Pulmonary artery endothelial cell (primary cell): ENCODE measurements around the gene CCNA2. TPM values are rescaled to one million over a fixed set of nuclear protein-coding genes. Genes with fewer than 3 reads are reported as not detected.

Source experiments
- DNase-seq: peaks from one replicate; pipeline ENCODE4 v3.0.0-alpha.2; 2011; ENCODE audit warnings: low read depth, low spot score
- total RNA-seq: library from RNA; depleted of rRNA; stranded (reverse); fragments of >200 nt; gene quantifications from 2 replicates; pipeline ENCODE4 v1.2.3, GENCODE V29; 2014

Gene CCNA2
- total RNA-seq, 1 donor from 2014 or later, result 56.1 TPM

DNA sequence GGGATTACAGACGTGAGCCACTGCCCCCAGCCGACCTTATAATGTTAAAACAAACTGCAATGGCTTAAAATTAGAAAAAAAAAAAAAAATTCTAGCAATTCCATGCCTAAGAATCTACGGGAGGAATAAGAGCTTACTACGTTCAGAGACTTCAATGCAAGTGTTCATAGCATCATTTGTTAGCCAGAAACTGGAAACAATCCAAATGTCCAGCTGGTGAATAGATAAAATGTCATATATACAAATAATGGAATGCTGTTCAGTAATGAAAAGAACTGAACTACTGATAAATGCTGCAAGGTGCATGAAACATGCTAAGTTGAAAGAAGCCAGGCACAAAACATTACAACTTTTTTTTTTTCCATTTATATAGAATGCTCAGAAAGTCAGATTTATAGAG, 17.3 kb downstream of the CCNA2 start:
- no peak for DNase-seq

DNA sequence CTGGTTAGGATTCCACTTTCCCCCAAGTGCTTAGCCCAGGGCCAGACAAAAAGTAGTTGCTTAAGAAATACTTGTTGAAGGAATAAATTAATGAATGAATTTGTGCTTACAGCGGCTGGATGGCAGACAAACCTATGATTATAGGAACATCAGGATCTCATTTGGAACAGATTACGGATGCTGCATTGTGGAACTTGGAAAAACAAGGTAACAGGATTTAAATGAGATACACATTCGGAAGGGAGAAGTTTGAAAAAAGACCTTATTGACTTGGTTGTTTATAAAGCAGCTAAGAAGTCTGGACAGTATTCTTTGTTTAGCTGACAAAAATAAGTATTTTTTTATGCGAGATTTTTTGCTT, 22.0 kb downstream of the CCNA2 start:
- DNase-seq, result no peak

DNA sequence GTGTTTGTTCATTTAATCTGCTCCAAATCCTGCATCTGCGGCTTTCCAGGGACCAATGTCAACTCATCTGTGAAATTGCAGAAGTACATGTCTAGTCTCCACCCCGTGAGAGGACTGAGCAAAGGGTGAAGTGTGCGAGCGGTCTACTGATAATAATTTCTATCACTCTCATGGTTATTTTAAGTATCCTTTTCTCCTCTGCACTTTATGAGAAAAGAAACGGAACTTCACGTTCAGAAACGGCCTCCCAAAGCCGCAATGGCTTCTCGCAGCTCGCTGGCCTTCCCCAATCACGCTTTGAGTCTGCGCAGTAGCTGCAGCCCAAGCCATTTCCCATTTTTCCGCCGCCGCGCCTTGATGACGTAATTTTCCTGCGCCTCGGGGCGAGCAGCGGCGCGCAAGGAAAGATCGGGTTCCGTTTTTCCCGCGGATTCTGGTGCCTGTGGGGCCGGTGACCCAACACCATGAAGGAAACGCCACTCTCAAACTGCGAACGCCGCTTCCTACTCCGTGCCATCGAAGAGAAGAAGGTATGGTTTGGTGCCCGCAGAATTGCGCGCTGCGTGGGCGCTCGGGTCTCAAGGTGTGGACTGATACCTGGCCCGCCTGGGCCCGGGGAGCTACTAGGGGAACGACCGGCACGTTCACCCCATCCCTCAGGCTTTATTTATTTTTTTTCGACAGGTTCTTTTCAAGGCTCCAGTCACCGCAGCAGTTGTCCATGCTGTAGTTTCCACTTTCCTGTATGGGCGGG, 22.5 kb downstream of the CCNA2 start, which contains the start of gene EXOSC9:
TSS of gene EXOSC9 (plus strand) at position 363 of the 754 bp plus-strand sequence. CDS start at position 465, 102 bp downstream.
- peak; percentile 77 for DNase-seq

DNA sequence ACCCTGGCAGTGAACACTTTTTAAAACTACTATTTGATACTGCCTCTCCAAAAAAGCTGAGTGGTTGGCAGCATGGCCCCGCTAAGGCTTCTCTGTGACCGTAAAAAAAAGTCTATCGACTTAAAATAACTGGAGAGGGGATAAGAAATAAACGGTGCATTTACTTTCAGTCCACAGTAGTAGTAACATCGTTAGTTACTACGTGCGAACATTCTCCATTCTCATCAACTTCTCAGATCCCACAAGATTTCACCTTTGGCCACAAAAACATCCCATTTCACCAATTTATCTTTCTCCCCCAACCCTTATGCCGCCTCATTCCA, 23.1 kb downstream of the CCNA2 start:
- no peak for DNase-seq

DNA sequence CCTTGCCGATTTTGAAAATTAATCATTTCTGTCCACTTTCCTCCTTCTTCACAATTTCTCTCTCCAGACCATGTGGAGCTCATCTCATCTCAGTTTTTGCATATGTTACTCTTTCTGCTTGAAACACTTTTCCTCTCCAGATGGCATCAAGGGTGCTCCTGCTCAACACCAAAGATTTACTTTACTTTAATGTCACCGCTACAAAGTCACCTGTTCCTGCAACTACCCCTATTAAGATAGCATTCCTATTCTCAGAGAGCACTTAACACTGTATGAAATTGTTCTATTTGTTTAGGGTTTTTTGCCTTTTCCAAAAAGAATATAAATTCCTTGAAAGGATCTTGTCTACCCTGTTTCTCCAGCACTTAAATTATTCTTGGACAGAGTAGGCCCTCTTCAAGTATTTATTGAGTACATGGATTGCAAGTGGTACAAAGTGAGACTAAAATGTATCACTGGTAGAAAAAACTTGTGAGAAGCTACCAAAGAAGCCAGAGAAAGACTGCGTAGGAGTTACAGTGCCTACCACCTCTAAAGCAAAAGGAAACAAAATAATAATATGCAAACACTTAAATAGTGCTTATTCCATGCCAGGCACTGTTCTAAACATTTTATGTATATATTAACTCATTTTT, 23.7 kb downstream of the CCNA2 start:
- DNase-seq, result no peak

DNA sequence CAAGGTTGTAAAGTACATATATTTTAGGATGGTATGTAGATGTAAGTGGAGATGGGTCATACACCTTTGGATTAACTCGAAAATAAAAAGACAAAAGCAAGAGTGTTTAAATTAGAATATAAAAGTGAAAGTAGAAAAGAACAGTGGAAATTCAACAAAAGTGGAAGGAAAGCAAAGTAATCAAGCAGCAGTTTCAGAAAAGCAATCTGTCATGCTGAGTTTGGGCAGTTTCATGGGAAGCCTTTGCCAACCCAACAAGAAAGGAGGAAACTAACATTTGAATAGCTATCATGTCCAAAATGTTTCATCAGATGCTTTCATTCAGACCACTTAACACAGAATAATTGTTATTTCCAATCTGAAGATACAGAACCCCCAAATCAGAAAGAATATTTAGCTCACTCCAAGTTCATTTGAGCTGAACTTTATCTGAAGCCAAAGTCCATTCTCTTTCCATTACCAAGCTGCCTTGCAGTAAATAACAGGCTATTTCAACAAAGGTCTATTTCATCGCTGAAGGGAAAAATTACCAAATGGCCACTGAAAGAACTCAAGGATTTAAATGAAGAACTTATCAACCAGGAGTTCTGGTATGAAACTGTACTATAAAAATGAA, 24.4 kb downstream of the CCNA2 start:
- DNase-seq, result no peak

DNA sequence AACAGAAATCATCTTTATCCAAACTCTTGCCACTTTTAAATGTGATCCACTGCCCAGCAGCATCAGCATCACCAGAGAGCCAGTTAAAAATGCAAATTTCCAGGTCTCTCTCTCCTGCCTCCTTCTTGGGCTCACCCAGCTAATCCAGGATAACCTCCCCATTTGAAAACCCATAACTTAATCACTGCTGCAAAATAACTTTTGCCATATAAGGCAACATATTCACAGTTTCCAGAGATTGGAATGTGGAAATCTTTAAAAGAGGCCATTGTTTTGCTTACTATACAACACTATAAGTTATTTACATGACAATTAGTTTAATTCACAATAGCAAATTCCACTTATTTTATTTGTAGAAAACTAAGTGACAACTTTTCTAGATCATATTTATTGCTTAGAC, 27.4 kb downstream of the CCNA2 start:
- DNase-seq, result no peak

DNA sequence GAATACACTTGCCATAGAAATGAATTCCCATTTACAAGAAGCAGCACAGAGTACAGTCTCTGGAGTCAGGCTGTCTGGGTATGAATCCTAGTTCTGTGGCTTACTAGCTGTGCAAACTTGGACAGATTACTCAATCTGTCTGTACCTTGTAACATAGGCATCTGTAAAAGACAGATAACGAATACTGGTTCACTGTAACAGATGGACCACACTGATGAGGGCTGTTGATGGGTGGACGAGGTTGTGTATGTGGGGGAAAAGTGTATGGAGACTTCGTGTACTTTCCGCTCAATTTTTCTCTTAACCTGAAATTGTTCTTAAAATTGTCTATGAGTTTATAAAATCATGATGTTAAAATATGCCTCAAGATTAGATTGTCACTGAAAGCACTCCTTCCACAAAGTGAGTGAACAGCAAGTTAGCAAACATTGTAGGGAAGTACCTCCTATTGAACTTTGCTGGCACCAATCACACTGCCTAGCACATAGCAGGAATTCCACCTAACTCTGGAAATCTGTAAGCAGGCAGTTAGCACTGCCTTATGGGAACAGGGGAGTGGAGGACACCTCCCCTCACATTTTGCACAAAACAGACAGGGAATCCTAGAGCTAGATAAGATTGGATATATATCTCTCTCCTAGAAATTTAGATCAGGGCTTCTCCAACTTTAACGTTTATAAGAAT, 29.0 kb downstream of the CCNA2 start:
- DNase-seq, result no peak

DNA sequence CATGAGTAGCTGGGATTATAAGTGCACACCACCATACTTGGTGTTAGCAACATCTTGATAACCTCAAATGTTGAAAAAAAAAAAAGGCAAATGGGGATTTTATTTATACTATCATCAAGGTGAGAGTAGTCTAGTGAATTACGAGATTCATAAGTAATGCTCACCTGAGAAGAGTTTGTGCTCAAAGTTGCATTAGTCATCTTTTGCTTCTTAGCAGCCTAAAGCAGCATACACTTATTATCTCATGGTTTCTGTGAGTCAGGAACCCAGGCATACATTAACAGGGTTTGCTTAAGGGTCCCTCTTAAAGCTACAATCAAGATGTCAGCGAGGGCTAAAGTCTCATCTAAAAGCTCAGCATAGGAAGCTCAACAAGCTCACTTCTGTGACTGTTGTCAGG, 30.7 kb downstream of the CCNA2 start:
- DNase-seq, result no peak

DNA sequence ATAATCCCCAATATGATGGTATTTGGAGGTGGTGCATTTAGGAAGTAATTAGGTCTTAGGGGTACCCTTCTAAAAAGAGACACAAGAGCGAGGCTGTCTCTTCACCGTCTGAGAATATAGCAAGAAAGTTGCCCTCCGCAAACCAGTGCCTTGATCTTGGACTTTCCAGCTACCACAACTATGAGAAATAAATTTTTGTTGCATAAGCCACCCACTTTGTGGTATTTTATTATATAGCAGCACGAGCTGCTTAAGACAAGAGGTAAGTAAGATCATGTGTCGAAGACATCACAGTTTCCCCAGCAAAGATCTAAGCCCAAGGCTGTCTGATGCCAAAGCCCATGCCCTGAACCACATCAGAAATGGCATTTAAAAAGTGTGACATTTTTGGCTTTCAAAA, 32.2 kb downstream of the CCNA2 start:
- no peak for DNase-seq

DNA sequence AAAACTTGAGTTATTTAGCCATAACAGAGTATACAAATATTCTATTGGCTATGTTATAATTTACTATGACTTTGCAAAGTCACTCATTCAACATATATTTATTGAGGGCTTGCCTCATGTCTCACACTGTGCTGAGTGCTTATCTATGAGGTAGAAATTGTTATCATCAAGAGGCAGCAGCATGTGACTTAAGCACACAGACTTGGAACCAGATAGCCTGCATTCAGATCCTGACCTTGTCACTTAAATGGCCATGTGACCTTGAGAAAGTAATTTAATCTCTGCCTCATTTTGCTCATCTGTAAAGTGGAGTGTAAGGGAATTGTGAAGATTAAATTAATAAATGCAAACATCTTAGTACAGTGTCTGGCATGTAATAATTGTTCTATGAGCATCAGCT, 32.7 kb downstream of the CCNA2 start:
- DNase-seq, result no peak

DNA sequence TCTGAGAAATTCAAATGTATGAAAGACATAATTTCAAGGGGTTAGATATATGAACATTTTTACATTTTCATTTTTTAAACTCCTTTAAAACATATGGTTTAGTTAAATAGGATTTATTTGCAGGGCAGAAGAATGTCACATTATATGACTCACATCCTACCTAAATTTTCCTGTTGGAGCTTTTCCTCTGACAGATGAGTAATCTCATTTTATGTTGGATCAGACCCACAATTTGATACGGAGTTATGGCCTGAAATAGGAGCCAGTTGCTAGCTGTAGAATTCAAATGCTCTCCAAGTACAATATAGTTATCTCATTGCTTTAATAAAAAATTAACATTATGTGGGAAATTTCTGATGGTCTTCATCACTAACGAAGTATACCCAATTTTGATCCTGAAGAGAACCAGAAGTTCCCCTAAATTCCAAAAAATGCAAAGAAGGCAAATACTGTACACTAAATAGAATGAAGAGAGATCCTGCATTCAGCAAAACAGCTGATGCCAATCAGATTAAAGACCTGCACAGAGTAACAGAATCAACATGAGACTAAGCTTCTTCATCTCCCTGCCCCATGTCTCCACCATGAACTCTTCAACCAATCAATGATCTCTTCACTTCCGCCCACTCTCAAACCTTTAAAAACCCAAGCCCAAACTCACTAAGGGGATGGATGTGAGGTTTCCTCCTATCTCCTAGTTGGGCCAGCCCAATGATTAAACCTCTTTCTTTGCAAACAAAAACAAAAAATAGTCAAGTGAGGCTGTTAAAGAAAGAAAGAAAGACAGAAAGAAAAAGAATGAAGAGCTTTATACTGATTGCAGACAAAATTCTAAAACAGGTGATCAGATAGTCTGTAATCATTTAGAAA, 33.5 kb downstream of the CCNA2 start:
- peak; percentile 57 for DNase-seq

DNA sequence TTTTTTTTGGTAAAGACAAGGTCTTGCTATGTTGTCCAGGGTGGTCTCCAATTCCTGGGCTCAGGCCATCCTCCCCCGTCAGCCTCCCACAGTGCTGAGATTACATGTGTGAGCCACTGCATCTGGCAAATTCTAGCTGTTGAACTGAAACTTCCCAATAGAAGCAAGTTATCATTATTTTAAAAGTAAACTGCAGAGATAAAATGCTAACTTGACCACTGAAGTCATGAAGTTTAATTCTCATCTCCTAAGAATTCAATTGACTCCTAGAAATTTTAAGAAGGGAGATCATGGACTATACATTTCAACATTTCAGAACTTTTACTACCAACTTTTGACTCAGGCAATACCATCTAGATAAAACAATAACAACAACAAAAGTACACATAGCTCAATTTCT, 34.2 kb downstream of the CCNA2 start:
- no peak for DNase-seq

DNA sequence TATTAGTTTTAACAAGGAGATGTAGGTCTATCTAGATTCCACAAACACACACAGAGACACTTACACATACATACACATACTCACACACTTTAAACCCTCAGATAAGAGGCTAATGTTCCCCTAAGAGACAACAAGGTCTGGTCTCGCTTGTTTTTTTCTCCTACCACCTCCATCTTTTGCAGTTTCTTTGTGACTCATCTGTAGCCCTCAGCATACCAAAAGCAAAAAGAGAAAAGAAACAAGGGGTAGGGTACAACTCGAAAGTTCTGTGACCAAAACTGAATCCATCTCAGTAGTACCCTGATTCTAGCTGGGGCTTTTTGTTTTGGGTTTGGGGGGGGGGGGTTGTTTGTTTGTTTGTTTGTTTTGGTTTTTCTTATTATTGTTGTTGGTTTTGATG, 34.8 kb downstream of the CCNA2 start:
- DNase-seq, result no peak

DNA sequence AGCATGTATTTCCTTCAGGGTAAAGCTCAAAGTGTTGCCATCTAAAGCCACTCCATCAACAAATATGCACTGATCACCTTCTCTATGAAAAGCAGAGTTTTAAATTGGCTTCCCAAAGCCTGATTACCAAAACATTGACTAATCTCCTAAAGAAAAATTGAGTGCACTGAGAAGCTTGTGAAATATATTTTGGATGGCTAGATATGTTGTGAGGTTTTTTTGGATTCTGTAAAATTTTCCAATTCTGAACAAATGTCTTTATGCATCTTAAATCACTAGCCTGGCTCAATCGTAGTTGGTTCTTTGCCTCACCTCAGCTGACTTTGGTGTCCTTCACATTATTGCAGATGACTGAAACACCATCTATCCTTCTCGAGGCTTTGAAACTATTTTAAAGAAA, 37.5 kb downstream of the CCNA2 start:
- no peak for DNase-seq

DNA sequence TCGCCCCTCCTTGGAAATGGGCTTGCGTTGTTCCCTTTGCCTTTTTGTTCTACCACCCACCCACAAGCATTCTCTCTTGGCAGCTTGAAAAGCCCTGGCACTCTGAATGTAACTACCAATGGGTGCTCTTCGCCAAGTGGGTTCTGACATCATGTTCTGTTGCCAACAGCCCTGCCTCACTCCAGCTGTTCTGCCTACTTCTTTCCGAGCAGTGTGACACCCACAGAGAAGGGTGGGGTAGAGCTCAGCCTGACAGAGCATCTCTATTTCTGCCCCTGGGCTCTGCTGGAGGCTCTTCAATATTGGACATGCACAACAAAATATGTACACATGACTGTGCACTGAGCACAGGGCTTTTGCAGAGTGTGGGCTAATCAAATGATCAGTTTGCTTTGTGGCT, 38.2 kb downstream of the CCNA2 start:
- DNase-seq, result no peak

DNA sequence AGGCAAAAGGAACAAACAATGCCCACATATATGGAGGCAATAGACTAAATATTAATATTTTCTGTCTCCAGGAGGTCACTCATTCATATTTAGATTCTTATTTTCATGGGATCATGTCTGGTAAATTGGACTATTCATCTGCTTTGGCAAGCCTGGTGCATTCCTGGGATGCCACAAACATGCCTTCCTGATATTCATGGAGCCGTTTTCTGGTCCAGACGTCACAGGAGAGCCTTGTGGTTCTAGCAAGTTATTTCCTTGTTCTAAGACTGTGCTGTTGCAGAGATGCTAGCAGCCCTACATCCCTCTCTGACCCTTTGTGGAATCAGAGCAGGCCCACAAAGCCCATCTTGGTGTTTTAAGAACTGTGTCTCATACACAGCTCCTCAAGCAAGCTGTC, 38.7 kb downstream of the CCNA2 start:
- DNase-seq, result peak; percentile 74

DNA sequence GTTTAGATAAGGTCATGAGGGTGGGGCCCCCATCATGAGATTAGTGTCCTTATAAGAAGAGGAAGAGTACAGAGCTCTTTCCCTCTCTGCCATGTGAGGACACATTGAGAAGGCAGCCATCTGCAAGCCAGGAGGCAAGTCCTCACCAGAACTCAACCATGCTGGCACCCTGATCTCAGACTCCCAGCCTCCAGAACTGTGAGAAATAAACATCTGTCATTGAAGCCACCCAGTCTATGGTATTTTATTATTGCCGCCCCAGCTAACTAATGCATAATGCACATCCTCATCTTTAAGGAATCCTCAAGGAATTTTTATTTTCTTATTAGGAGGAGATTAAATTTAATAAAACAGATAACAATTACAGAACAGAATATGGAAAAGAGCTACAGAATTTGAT, 39.3 kb downstream of the CCNA2 start:
- DNase-seq, result no peak

DNA sequence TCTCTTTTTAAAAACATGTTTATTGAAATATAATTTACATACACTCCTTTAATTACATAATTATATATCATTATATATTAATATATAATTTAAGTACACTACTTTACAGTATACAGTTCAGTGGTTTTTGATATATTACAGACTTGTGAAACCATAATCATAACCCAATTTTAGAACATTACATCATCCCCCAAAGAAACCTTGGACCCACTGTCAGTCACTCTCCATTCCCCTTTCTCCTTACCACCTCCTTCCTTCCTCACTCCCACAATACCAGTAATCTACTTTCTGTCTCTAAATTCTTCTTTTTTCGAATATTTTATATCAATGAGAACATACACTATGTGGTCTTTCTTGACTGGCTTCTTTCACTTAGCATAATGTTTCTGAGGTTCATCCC, 40.5 kb downstream of the CCNA2 start:
- DNase-seq, result no peak

DNA sequence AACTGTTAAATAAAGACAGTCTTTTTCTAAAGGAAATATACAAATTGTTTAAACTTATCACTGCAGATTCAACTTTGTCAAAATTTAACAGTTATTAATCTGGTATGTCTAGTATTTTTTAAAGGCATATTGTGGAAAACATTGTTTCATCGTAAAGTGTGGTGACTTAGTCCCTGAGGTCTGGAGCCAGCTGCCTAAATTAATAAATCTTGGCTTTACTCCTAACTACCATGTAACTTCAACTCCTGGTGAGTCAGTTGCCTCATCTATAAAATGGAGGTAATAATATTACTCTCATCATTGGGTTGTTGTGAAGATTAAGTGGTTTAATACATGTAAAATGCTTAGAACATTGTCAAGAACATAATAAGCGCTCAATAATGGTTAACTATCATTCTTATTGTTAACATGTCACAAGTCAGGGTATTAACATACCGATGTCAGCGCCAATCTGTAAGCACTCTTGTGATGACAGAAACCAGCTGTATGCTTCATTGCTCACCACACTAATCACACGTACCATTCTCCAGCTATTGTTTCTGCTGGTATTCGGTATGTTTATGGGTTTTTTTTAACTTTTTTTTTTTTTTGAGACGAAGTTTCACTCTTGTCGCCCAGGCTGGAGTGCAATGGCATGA, 44.6 kb downstream of the CCNA2 start:
- no peak for DNase-seq

DNA sequence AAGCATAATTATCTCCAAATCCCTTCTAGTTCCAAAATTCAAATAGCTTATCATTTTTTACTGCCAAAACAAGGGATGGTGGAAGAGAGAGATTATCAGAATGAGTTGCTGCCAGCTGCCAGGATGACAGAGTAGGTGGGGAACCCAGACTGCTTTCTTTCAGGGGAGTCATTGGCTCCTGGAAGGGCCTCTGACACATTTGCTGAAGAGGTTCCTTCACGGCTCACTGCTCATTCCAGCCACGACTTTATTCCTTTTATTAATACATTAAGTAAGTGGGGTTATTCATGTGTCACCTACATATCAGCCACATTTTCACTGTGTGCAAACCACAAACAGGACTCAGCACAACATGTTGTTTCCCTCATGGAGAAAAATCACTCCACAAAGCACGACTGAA, 46.1 kb downstream of the CCNA2 start:
- DNase-seq, result no peak
